HepG2 (cell line): ENCODE results near the gene SRC. TPM values are rescaled to one million over a fixed set of nuclear protein-coding genes. Genes with fewer than 3 reads are reported as not detected.
A peak's percentile ranks its signal among the peaks of the same experiment; 100 is the strongest.

Source experiments
- ATAC-seq: fragments of 200-7000 bp; cut with Tn5 transposase; 3 replicates; pipeline ENCODE4 v1.9.1; 2020; ENCODE audit warnings: mild to moderate bottlenecking, moderate library complexity
- BruUV-seq: library from RNA; stranded (reverse); fragments of 400-500 nt; replicated peaks from 2 replicates; lab custom pipeline; 2021; lab: Mats Ljungman, UMichigan
- CTCF ChIA-PET: fragments of 300-600 bp; formaldehyde crosslinking; extraction: SDS; loops from one replicate; lab custom pipeline; 2021; ENCODE audit warnings: low total read pairs, inconsistent platforms, low intra/inter-chr PET ratio; lab: Yijun Ruan, JAX
- POLR2A ChIA-PET: fragments of 350-600 bp; sonication (Branson Sonifier 250); formaldehyde crosslinking; loops from one replicate; lab custom pipeline; 2020; ENCODE audit warnings: antibody characterized with exemption, inconsistent platforms; lab: Yijun Ruan, JAX
- DNase-seq: peaks from one replicate; pipeline ENCODE4 v3.0.0-alpha.2; 2015; ENCODE audit warnings: low spot score
- FAIRE-seq: peaks from 3 replicates; lab custom pipeline; 2011; peaks lifted over from hg19 to GRCh38; lab: Jason Lieb, UNC
- H2AFZ ChIP-seq: one replicate; pipeline ENCODE4 v1.6.1; 2011; ENCODE audit warnings: low read length, inconsistent platforms
- H3K27ac ChIP-seq: fragments of 300-600 bp; 3 replicates; pipeline ENCODE4 v1.8.0; 2011; ENCODE audit warnings: mixed run types, mild to moderate bottlenecking, mixed read lengths, low read length, inconsistent platforms; ENCODE audit not compliant: insufficient read depth; ENCODE audit errors: extremely low read length
- H3K27me3 ChIP-seq, 2 experiments: fragments of 200-600 bp in 1 of 2; 2 replicates in 1 of 2; 3 replicates in 1 of 2; pipeline versions ENCODE4 v1.6.0 to v1.8.0; 2011; ENCODE audit warnings: low read length in 2 of 2, mild to moderate bottlenecking in 2 of 2, moderate library complexity in 2 of 2, inconsistent platforms in 1 of 2; ENCODE audit not compliant: insufficient read depth in 2 of 2, control insufficient read depth in 1 of 2
- H3K36me3 ChIP-seq, 2 experiments: fragments of 200-600 bp in 1 of 2; replicated peaks in 1 of 2; 2 replicates in 1 of 2; 3 replicates in 1 of 2; pipeline versions ENCODE4 v1.5.1 to v1.8.0; 2011; ENCODE audit warnings: low read length in 2 of 2, inconsistent platforms in 1 of 2; ENCODE audit not compliant: insufficient read depth in 2 of 2, control insufficient read depth in 1 of 2
- H3K4me1 ChIP-seq: 2 replicates; pipeline ENCODE4 v1.5.1; 2012; ENCODE audit warnings: low read length, inconsistent platforms; ENCODE audit not compliant: insufficient read depth
- H3K4me2 ChIP-seq: 2 replicates; pipeline ENCODE4 v1.6.0; 2011; ENCODE audit warnings: low read depth, low read length, inconsistent platforms
- H3K4me3 ChIP-seq, 3 experiments: fragments of 200-600 bp in 1 of 3; sonication (generic), shearing (Covaris generic) in 1 of 3; replicated peaks in 1 of 3; 2 replicates each; pipeline ENCODE4 v1.5.1; 2011 to 2016; ENCODE audit warnings: low read length in 3 of 3, inconsistent platforms in 2 of 3, low read depth in 2 of 3, mild to moderate bottlenecking in 2 of 3, control low read depth in 1 of 3, mixed read lengths in 1 of 3; ENCODE audit not compliant: insufficient read depth in 1 of 3
- H3K79me2 ChIP-seq: one replicate; pipeline ENCODE4 v1.6.1; 2011; ENCODE audit warnings: low read length, inconsistent platforms; ENCODE audit not compliant: insufficient read depth
- H3K9ac ChIP-seq: 2 replicates; pipeline ENCODE4 v1.6.0; 2011; ENCODE audit warnings: mild to moderate bottlenecking, low read depth, low read length, inconsistent platforms; ENCODE audit not compliant: insufficient read depth
- H3K9me3 ChIP-seq: 2 replicates; pipeline ENCODE4 v1.5.1; 2012; ENCODE audit warnings: mild to moderate bottlenecking, low read length
- H4K20me1 ChIP-seq: 2 replicates; pipeline ENCODE4 v1.6.0; 2011; ENCODE audit warnings: inconsistent platforms, mild to moderate bottlenecking, low read length, moderate library complexity; ENCODE audit not compliant: insufficient read depth
- ARHGAP35 ChIP-seq: sonication (generic); formaldehyde crosslinking; IDR thresholded peaks from 2 replicates; pipeline ENCODE4 v1.9.0; 2022; ENCODE audit warnings: mild to moderate bottlenecking, inconsistent platforms, moderate library complexity, missing genetic modification reagents, borderline replicate concordance
- FOXO1 ChIP-seq: sonication (generic); formaldehyde crosslinking; IDR thresholded peaks from 2 replicates; pipeline ENCODE4 v1.4.0; 2020; ENCODE audit warnings: missing genetic modification reagents
- HIVEP1 ChIP-seq: sonication (generic); formaldehyde crosslinking; IDR thresholded peaks from 2 replicates; pipeline ENCODE4 v1.4.0; 2020; ENCODE audit warnings: mild to moderate bottlenecking, missing genetic modification reagents
- HNRNPLL ChIP-seq: fragments of 200-400 bp; formaldehyde crosslinking; IDR thresholded peaks from 2 replicates; pipeline ENCODE4 v1.6.1; 2017; ENCODE audit warnings: mild to moderate bottlenecking, low read depth, low read length; ENCODE audit not compliant: poor library complexity, severe bottlenecking
- HOXA3 ChIP-seq: sonication (generic); formaldehyde crosslinking; IDR thresholded peaks from 2 replicates; pipeline ENCODE4 v1.5.0; 2020; ENCODE audit warnings: missing genetic modification reagents
- MTERF4 ChIP-seq: sonication (generic); formaldehyde crosslinking; IDR thresholded peaks from 2 replicates; pipeline ENCODE4 v1.8.0; 2023; ENCODE audit warnings: mild to moderate bottlenecking, missing genetic modification reagents
- PRDM10 ChIP-seq: sonication (generic); formaldehyde crosslinking; IDR thresholded peaks from 2 replicates; pipeline ENCODE4 v1.4.0; 2020; ENCODE audit warnings: low read depth, missing genetic modification reagents
- SAFB2 ChIP-seq: sonication (generic); formaldehyde crosslinking; IDR thresholded peaks from 2 replicates; pipeline ENCODE4 v1.5.1; 2020; ENCODE audit warnings: missing genetic modification reagents, low read depth, mild to moderate bottlenecking, borderline replicate concordance
- SMAD1 ChIP-seq: sonication (generic); formaldehyde crosslinking; IDR thresholded peaks from 2 replicates; pipeline ENCODE4 v1.4.0; 2020; ENCODE audit warnings: missing genetic modification reagents, low read depth, mild to moderate bottlenecking, borderline replicate concordance
- ZBTB38 ChIP-seq: sonication (generic); formaldehyde crosslinking; IDR thresholded peaks from 2 replicates; pipeline ENCODE4 v1.5.1; 2020; ENCODE audit warnings: mild to moderate bottlenecking, missing genetic modification reagents
- ZFY ChIP-seq: sonication (generic); formaldehyde crosslinking; IDR thresholded peaks from 2 replicates; pipeline ENCODE4 v1.4.0; 2020; ENCODE audit warnings: missing genetic modification reagents
- ZNF501 ChIP-seq: sonication (generic); formaldehyde crosslinking; IDR thresholded peaks from 2 replicates; pipeline ENCODE4 v1.5.1; 2020; ENCODE audit warnings: mild to moderate bottlenecking, moderate library complexity, missing genetic modification reagents
- ZNF549 ChIP-seq: sonication (generic); formaldehyde crosslinking; IDR thresholded peaks from 2 replicates; pipeline ENCODE4 v1.5.0; 2020; ENCODE audit warnings: missing genetic modification reagents
- WGBS: methylation state at CpG from one replicate; pipeline ENCODE4 v1.1.6; 2017; ENCODE audit warnings: low lambda C conversion rate; 5-methylcytosine and 5-hydroxymethylcytosine counted together
- in situ Hi-C: cut with HindIII; loops from 2 replicates; pipeline ENCODE4 v1.10.0; 2017; ENCODE audit warnings: low pct_unique_long_range_greater_than_20kb; ENCODE audit not compliant: extremely low pct_ligation_motif_present
- intact Hi-C: fragments of 100-400 bp; cut with micrococcal nuclease; formaldehyde crosslinking; loops from one replicate; pipeline ENCODE4 v1.10.0; 2022; ENCODE audit not compliant: unreplicated experiment
- polyA plus RNA-seq, 8 experiments: library from polyadenylated mRNA; depleted of rRNA in 3 of 8; stranded (reverse) in 7 of 8; unstranded in 1 of 8; fragments of >200 nt; fragmentation: Illumina TruSeq in 4 of 8; extraction: Trizol in 4 of 8; gene quantifications; 2 replicates each; pipeline versions ENCODE4 v1.2.1 to v1.2.3, GENCODE V29; 2011 to 2016; ENCODE audit warnings: low read depth in 4 of 8, missing spikeins in 1 of 8, mixed read lengths in 1 of 8; ENCODE audit not compliant: insufficient read depth in 1 of 8
- total RNA-seq, 5 experiments: library from RNA; depleted of rRNA; stranded (reverse); fragments of >200 nt; fragmentation: Illumina TruSeq; extraction: Trizol; gene quantifications; 2 replicates each; pipeline ENCODE4 v1.2.3, GENCODE V29; 2016; ENCODE audit warnings: low read depth in 1 of 5

Gene SRC
- total and polyA plus RNA-seq, 2 of the 13 experiments (the other 11 are each of a cell fraction or from before 2014, with no cell fraction given): 54.7 to 192 TPM

- FAIRE-seq (no peak), ATAC-seq (no peak), DNase-seq (no peak)
- Histone ChIP-seq H2AFZ (no peak overlapping the region), H3K9me3 (no peaks in the 10 kb centered on the region), H3K4me1 (peaks cover 44% of the 10 kb centered on the region), H4K20me1 (no peaks in the 10 kb centered on the region), H3K27ac (no peak overlapping the region), H3K4me2 (peak overlapping the region; percentile 41), H3K9ac (no peak overlapping the region), H3K27me3 (no peaks in the 10 kb centered on the region), H3K4me3 (no peak overlapping the region), H3K36me3 (no peaks in the 10 kb centered on the region), H3K79me2 (no peaks in the 10 kb centered on the region)
- in situ Hi-C loops: no loop called here
- ChIA-PET POLR2A (interaction anchor here (1.0 kb wide), 1 partner anchor 16 kb away, joined by 3 read pairs; no protein-coding TSS in a partner anchor), CTCF (no interaction called here)
- BruUV-seq: no TSS peak
- WGBS: 51% methylated on average over 13 of the region's 13 CpGs
- intact Hi-C loops: no loop called here
- TF ChIP-seq ZFY (CRISPR knock-in tag) (0 out of 2 replicates have a peak, but pooled peaks have one; percentile 13), FOXO1 (no peak), SAFB2 (no peak), SMAD1 (CRISPR knock-in tag) (0 out of 2 replicates have a peak, but pooled peaks have one; percentile 3), HIVEP1 (CRISPR knock-in tag) (0 out of 2 replicates have a peak, but pooled peaks have one; percentile 10), HOXA3 (CRISPR knock-in tag) (0 out of 2 replicates have a peak, but pooled peaks have one; percentile 9), MTERF4 (0 out of 2 replicates have a peak, but pooled peaks have one; percentile 29), HNRNPLL (peak; percentile 10), ZNF501 (CRISPR knock-in tag) (0 out of 2 replicates have a peak, but pooled peaks have one; percentile 14), ZNF549 (CRISPR knock-in tag) (no peak), PRDM10 (CRISPR knock-in tag) (peak; percentile 62; the same call in 1 of the 2 replicates), ARHGAP35 (CRISPR knock-in tag) (0 out of 2 replicates have a peak, but pooled peaks have one; percentile 37), ZBTB38 (CRISPR knock-in tag) (0 out of 2 replicates have a peak, but pooled peaks have one; percentile 54)
Measured at GRCh38 chr20:37327748-37328147, 18.2 kb upstream of the SRC start.
